Spleen (tissue), 11 donors: ENCODE measurements around the gene MINAR1. TPM values are rescaled to one million over a fixed set of nuclear protein-coding genes. Genes with fewer than 3 reads are reported as not detected.

ENCODE experiments used
- DNase-seq: peaks from one replicate; pipeline ENCODE4 v3.0.0-alpha.2; 2020
- H3K27ac ChIP-seq, 8 donors: fragments of 200-600 bp; sonication (generic) in 7 of 8; 1 replicate in 4 of 8; 2 replicates in 4 of 8; pipeline versions ENCODE4 v1.5.0 to v1.8.0; 2016 to 2021; ENCODE audit warnings: inconsistent platforms in 4 of 8, mild to moderate bottlenecking in 4 of 8, moderate library complexity in 1 of 8
- H3K27me3 ChIP-seq, 7 donors: fragments of 200-600 bp; sonication (generic) in 6 of 7; replicated peaks in 1 of 7; 1 replicate in 4 of 7; 2 replicates in 3 of 7; pipeline versions ENCODE4 v1.5.0 to v1.8.0; 2016 to 2021; ENCODE audit warnings: inconsistent platforms in 3 of 7, mild to moderate bottlenecking in 1 of 7
- H3K36me3 ChIP-seq, 6 donors: fragments of 200-600 bp; sonication (generic) in 5 of 6; 1 replicate in 4 of 6; 2 replicates in 2 of 6; pipeline versions ENCODE4 v1.5.0 to v1.8.0; 2016 to 2021; ENCODE audit warnings: inconsistent platforms in 2 of 6
- H3K4me1 ChIP-seq, 6 donors: fragments of 200-600 bp; sonication (generic) in 5 of 6; 1 replicate in 3 of 6; 2 replicates in 3 of 6; pipeline versions ENCODE4 v1.5.0 to v1.8.0; 2016 to 2021; ENCODE audit warnings: inconsistent platforms in 3 of 6
- H3K4me3 ChIP-seq, 8 donors: fragments of 200-600 bp; sonication (generic) in 7 of 8; 1 replicate in 4 of 8; 2 replicates in 4 of 8; pipeline versions ENCODE4 v1.5.0 to v1.8.0; 2016 to 2021; ENCODE audit warnings: inconsistent platforms in 4 of 8, mild to moderate bottlenecking in 4 of 8, moderate library complexity in 2 of 8
- H3K9me3 ChIP-seq, 8 donors: fragments of 200-600 bp; sonication (generic) in 7 of 8; 1 replicate in 4 of 8; 2 replicates in 4 of 8; pipeline versions ENCODE4 v1.5.0 to v1.8.0; 2016 to 2021; ENCODE audit warnings: inconsistent platforms in 4 of 8
- POLR2A ChIP-seq, 3 donors: fragments of 450-650 bp; IDR thresholded peaks; one replicate each; pipeline ENCODE4 v1.5.1; 2017; ENCODE audit warnings: antibody characterized with exemption in 3 of 3, mild to moderate bottlenecking in 1 of 3
- POLR2AphosphoS5 ChIP-seq, 3 donors: sonication (generic); formaldehyde crosslinking; IDR thresholded peaks; one replicate each; pipeline ENCODE4 v1.5.1; 2017; ENCODE audit warnings: antibody characterized with exemption in 3 of 3
- WGBS, 5 donors: extraction: QIAGEN DNeasy Blood & Tissue Kit in 3 of 5; methylation state at CpG; one replicate each; pipeline versions ENCODE4 v1.1.5 to v1.1.7; 2013 to 2018; 5-methylcytosine and 5-hydroxymethylcytosine counted together
- intact Hi-C: fragments of 100-400 bp; cut with DNase I; formaldehyde crosslinking; loops from one replicate; pipeline ENCODE4 v1.15.0; 2023; ENCODE audit warnings: low total_unique reads
- polyA plus RNA-seq, 3 donors: library from polyadenylated mRNA; stranded (reverse); fragments of 200-250 nt; gene quantifications; one replicate each; pipeline ENCODE4 v1.2.1, GENCODE V29; 2013
- total RNA-seq, 7 donors: library from RNA; depleted of rRNA in 3 of 7; stranded (reverse); fragments of >200 nt in 3 of 7; fragmentation: NEBNext Ultra II Directional in 4 of 7; extraction: Animal tissue kit (Norgen Biotek cat#: 25700) in 4 of 7; gene quantifications; one replicate each; pipeline versions ENCODE4 v1.1.0 to v1.2.1, GENCODE V29; 2016 to 2021
- TF ChIP-seq, protein P1 (sequence below), 11 experiments: fragments of 200-600 bp in 7 of 11; fragments of 450-650 bp in 4 of 11; sonication (generic) in 4 of 11; IDR thresholded peaks in 8 of 11; conservative IDR thresholded peaks in 3 of 11; 1 replicate in 7 of 11; 2 replicates in 4 of 11; pipeline versions ENCODE4 v1.4.0 to v1.8.0; 2016 to 2021; ENCODE audit warnings: antibody characterized with exemption in 11 of 11, inconsistent platforms in 4 of 11, mild to moderate bottlenecking in 1 of 11
- donor health status: healthy with polysubstance abuse.
- donor health status: DM: no; HTN: no; CAD: no; lungs with moderate emphysema.
- donor health status: DM: no; HTN: no; CAD: no.
- donor health status: Bipolar disorder and iron deficiency.
- donor health status: healthy.
- donor health status: DM: no; HTN: no; CAD: no.
- donor health status: DM: yes; HTN: yes; CAD: no.

MINAR1 gene
- total and polyA plus RNA-seq, 10 donors: 0.15 to 1.6 (median 0.73) TPM

DNA sequence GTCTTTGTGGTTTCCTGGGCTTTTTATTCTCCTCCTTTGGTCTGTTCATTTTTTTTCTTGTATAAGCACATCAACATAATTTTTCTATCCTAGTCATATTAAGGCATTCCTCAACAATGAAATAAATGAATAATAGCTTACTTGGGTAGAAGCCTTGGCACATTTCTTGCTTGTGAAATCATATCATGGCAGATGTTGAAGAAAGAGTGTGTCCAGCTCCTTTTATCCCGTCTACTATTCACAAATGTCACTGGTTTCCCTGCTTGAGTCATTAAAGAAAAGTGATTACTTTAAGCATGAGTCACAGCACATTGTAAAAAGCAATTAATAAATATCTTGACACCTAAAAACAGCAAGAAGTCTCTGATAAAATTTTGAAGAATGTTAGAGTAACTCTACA is 42.1 kb downstream of the MINAR1 start:
- H3K36me3 ChIP-seq: no peaks in the 10 kb centered on the region

DNA sequence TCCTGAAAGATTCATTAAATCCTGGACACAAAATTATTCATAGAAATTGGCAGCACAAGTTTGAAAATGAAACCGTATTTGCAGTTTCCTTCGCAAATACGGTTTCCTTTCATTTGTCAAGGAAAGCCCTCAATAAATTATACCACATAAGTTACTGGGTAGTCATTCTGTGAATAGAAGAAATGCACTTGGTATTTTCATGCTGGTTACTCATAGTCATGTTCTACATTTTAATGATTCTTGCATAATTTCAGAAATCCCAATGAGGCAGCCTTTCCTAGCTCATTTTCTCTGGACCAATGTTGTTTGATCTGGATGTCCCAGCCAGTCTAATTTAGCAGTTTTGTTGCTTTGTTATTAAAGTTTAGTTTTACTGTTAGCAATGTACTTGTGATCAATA is 43.2 kb downstream of the MINAR1 start:
- no peak for DNase-seq
- intact Hi-C loops: no loop called here
- 24 to 36% (median 26%) methylated on average over 3 of the region's 3 CpGs for WGBS, 5 donors
- no peak overlapping the region for H3K4me3 ChIP-seq
- no peaks in the 10 kb centered on the region for H3K9me3 ChIP-seq
- H3K27ac ChIP-seq: no peak overlapping the region
- no peaks in the 10 kb centered on the region for H3K27me3 ChIP-seq
- no peaks in the 10 kb centered on the region for H3K36me3 ChIP-seq
- TF ChIP-seq POLR2AphosphoS5 (IDR thresholded peaks at IDR 0.05) (no peak), POLR2A (IDR thresholded peaks at IDR 0.05) (no peak)
- TF ChIP-seq, protein P1, sequence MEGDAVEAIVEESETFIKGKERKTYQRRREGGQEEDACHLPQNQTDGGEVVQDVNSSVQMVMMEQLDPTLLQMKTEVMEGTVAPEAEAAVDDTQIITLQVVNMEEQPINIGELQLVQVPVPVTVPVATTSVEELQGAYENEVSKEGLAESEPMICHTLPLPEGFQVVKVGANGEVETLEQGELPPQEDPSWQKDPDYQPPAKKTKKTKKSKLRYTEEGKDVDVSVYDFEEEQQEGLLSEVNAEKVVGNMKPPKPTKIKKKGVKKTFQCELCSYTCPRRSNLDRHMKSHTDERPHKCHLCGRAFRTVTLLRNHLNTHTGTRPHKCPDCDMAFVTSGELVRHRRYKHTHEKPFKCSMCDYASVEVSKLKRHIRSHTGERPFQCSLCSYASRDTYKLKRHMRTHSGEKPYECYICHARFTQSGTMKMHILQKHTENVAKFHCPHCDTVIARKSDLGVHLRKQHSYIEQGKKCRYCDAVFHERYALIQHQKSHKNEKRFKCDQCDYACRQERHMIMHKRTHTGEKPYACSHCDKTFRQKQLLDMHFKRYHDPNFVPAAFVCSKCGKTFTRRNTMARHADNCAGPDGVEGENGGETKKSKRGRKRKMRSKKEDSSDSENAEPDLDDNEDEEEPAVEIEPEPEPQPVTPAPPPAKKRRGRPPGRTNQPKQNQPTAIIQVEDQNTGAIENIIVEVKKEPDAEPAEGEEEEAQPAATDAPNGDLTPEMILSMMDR (IDR thresholded peaks at IDR 0.05 in 8 of 11, conservative IDR thresholded peaks at IDR 0.05 in 3 of 11): no peak
- no peaks in the 10 kb centered on the region for H3K4me1 ChIP-seq

More for the DNA sequence above, 42.1 kb downstream of the MINAR1 start:
- no peaks in the 10 kb centered on the region for H3K4me1 ChIP-seq
- WGBS, 5 donors: 72 to 88% (median 77%) methylated on average over 1 of the region's 1 CpG
- no peak overlapping the region for H3K27ac ChIP-seq
- no peaks in the 10 kb centered on the region for H3K9me3 ChIP-seq
- no peak for DNase-seq
- H3K4me3 ChIP-seq: no peak overlapping the region
- TF ChIP-seq POLR2A (IDR thresholded peaks at IDR 0.05) (no peak), POLR2AphosphoS5 (IDR thresholded peaks at IDR 0.05) (no peak)
- TF ChIP-seq, protein P1 (IDR thresholded peaks at IDR 0.05 in 8 of 11, conservative IDR thresholded peaks at IDR 0.05 in 3 of 11): no peak
- intact Hi-C loops: no loop called here
- no peaks in the 10 kb centered on the region for H3K27me3 ChIP-seq

DNA sequence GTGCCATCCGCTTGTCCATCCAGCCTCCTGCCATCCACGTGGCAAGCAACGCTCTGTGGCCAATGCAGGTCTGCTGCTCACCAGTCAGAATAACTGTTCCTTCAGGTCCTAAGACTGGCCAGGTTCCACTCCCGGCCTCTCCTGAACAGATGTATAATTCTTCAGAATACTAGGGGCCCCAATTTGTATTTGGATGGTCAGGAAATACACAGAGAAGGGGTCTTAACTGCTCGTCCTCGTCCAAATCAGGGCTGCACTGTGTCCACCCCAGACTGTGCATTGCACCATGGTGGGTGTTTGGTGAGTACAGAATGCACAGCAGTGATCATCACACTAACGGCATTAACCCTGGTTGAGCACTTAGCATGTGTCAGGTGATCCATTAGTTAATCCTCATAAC is 46.0 kb downstream of the MINAR1 start:
- DNase-seq: no peak
- H3K4me1 ChIP-seq: no peaks in the 10 kb centered on the region
- TF ChIP-seq POLR2A (IDR thresholded peaks at IDR 0.05): no peak
- TF ChIP-seq, protein P1 (IDR thresholded peaks at IDR 0.05 in 8 of 11, conservative IDR thresholded peaks at IDR 0.05 in 3 of 11): no peak
- TF ChIP-seq POLR2AphosphoS5 (IDR thresholded peaks at IDR 0.05): no peak
- H3K27me3 ChIP-seq: no peaks in the 10 kb centered on the region
- no peaks in the 10 kb centered on the region for H3K9me3 ChIP-seq
- intact Hi-C loops: no loop called here
- 80 to 94% (median 90%) methylated on average over 7 of the region's 7 CpGs for WGBS, 5 donors
- H3K36me3 ChIP-seq: no peaks in the 10 kb centered on the region
- H3K27ac ChIP-seq: no peak overlapping the region
- no peak overlapping the region for H3K4me3 ChIP-seq

DNA sequence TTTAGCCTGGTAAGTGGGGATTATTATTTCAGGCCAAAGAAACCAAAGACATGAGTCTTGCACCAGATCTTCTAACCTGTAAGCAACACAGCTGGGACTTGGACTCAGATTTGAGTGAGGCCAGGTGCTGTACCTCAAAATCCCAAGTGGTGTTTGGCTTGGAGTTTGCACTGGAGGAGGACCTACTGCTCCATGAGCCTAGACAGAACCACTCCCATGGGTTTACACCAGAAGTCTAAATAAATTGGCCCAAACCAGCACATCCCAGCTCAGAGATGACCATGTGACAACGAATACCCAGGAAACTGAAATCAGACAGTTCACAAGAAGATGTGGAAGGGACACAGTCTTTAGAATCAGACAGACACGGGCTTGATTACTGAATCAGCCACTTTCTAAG is 47.5 kb downstream of the MINAR1 start:
- Histone ChIP-seq H3K4me3 (no peak overlapping the region), H3K27ac (no peak overlapping the region), H3K9me3 (no peaks in the 10 kb centered on the region), H3K27me3 (no peaks in the 10 kb centered on the region), H3K36me3 (no peaks in the 10 kb centered on the region), H3K4me1 (no peaks in the 10 kb centered on the region)
- no peak for TF ChIP-seq POLR2A (IDR thresholded peaks at IDR 0.05)
- TF ChIP-seq, protein P1 (IDR thresholded peaks at IDR 0.05 in 8 of 11, conservative IDR thresholded peaks at IDR 0.05 in 3 of 11): no peak
- no peak for TF ChIP-seq POLR2AphosphoS5 (IDR thresholded peaks at IDR 0.05)
- no peak for DNase-seq
- WGBS, 5 donors: 75 to 87% (median 84%) methylated on average over 2 of the region's 2 CpGs
- intact Hi-C loops: no loop called here
